Measurements from ENCODE around the gene CLASP1. TPM values are rescaled to one million over a fixed set of nuclear protein-coding genes. Genes with fewer than 3 reads are reported as not detected.
"Not testable (repeated sequence)": the region's sequence is repeated elsewhere in the genome, so short reads cannot be mapped to it uniquely, and the experiment has no call there.

CLASP1 gene
- total and polyA plus RNA-seq, 2 experiments from 2014 or later = 20.1 to 37.4 TPM

- H3K79me2 ChIP-seq (ENCODE audit: insufficient read depth) = peaks cover 91% of the 10 kb centered on the region
- H3K4me2 ChIP-seq (ENCODE audit: unreplicated experiment) = peak overlapping the region; percentile 35
- H2AFZ ChIP-seq = no peak overlapping the region
- in situ Hi-C loops (cut with MboI) = no loop called here
- 57 to 58% methylated on average over 2 of the region's 2 CpGs for WGBS, 2 experiments (ENCODE audit: low coverage in 1 of 2, low lambda C conversion rate in 2 of 2, missing lambda C conversion rate in 2 of 2)
- no peak overlapping the region for H3K9ac ChIP-seq
- no peak for TF ChIP-seq EZH2phosphoT487 (IDR thresholded peaks at IDR 0.05; ENCODE audit: insufficient read depth, low read depth)
- TF ChIP-seq EZH2 (IDR thresholded peaks at IDR 0.05; ENCODE audit: insufficient read depth, poor library complexity, severe bottlenecking) = no peak
- peak; percentile 72 for DNase-seq
- peaks cover 31% of the 10 kb centered on the region for H4K20me1 ChIP-seq (ENCODE audit: insufficient read depth)
- no peaks in the 10 kb centered on the region for H3K9me2 ChIP-seq (ENCODE audit: insufficient read depth)
- peaks cover 23% of the 10 kb centered on the region for H3K4me1 ChIP-seq (ENCODE audit: insufficient read depth)
- H3K27ac ChIP-seq = peak overlapping the region; percentile 46
- H3K9me3 ChIP-seq (ENCODE audit: low read depth) = no peaks in the 10 kb centered on the region
- H3K27me3 ChIP-seq (replicated peaks; ENCODE audit: insufficient read depth) = no peaks in the 10 kb centered on the region
- H3K4me3 ChIP-seq = no peak overlapping the region
- H3F3A ChIP-seq (ENCODE audit: insufficient read depth) = peaks cover 30% of the 10 kb centered on the region
- H3K36me3 ChIP-seq (ENCODE audit: low read depth) = no peaks in the 10 kb centered on the region
Observed at GRCh38 chr2:121561617-121562268, 87.5 kb downstream of the CLASP1 start.

- no peaks in the 10 kb centered on the region for H3K36me3 ChIP-seq (ENCODE audit: low read depth)
- no peak overlapping the region for H3K4me2 ChIP-seq (ENCODE audit: unreplicated experiment)
- H3K9ac ChIP-seq = no peak overlapping the region
- no peak for DNase-seq
- TF ChIP-seq EZH2 (IDR thresholded peaks at IDR 0.05; ENCODE audit: insufficient read depth, poor library complexity, severe bottlenecking) (no peak), EZH2phosphoT487 (IDR thresholded peaks at IDR 0.05; ENCODE audit: insufficient read depth, low read depth) (no peak)
- no peaks in the 10 kb centered on the region for H3K9me2 ChIP-seq (ENCODE audit: insufficient read depth)
- no peak overlapping the region for H3K27ac ChIP-seq
- H4K20me1 ChIP-seq (ENCODE audit: insufficient read depth) = peaks cover 24% of the 10 kb centered on the region; the same call in 1 of the 2 replicates
- H3K9me3 ChIP-seq (ENCODE audit: low read depth) = no peaks in the 10 kb centered on the region
- H3K27me3 ChIP-seq (replicated peaks; ENCODE audit: insufficient read depth) = no peaks in the 10 kb centered on the region
- no peak overlapping the region for H3K4me3 ChIP-seq
- peaks cover 30% of the 10 kb centered on the region for H3F3A ChIP-seq (ENCODE audit: insufficient read depth)
- in situ Hi-C loops (cut with MboI) = no loop called here
- H3K79me2 ChIP-seq (ENCODE audit: insufficient read depth) = peaks cover 88% of the 10 kb centered on the region
- no peak overlapping the region for H2AFZ ChIP-seq
- 96% methylated on average over 7 of the region's 7 CpGs for WGBS, 2 experiments (ENCODE audit: low coverage in 1 of 2, low lambda C conversion rate in 2 of 2, missing lambda C conversion rate in 2 of 2)
- H3K4me1 ChIP-seq (ENCODE audit: insufficient read depth) = peaks cover 23% of the 10 kb centered on the region
Observed at GRCh38 chr2:121558329-121558728, 90.9 kb downstream of the CLASP1 start.

GRCh38 chr2:121555008-121555407, 94.3 kb downstream of the CLASP1 start:
- H2AFZ ChIP-seq = no peak overlapping the region
- H3K79me2 ChIP-seq (ENCODE audit: insufficient read depth) = peaks cover 95% of the 10 kb centered on the region
- in situ Hi-C loops (cut with MboI) = no loop called here

GRCh38 chr2:121552477-121553180, 96.6 kb downstream of the CLASP1 start:
- H3K79me2 ChIP-seq (ENCODE audit: insufficient read depth) = peaks cover 95% of the 10 kb centered on the region
- H3K9me3 ChIP-seq (ENCODE audit: low read depth); H3K4me3 ChIP-seq; H3F3A ChIP-seq (ENCODE audit: insufficient read depth); H3K4me1 ChIP-seq (ENCODE audit: insufficient read depth); H3K9me2 ChIP-seq (ENCODE audit: insufficient read depth); H3K4me2 ChIP-seq (ENCODE audit: unreplicated experiment); H3K27me3 ChIP-seq (replicated peaks; ENCODE audit: insufficient read depth); H3K36me3 ChIP-seq (ENCODE audit: low read depth); in situ Hi-C loops (cut with MboI); H3K27ac ChIP-seq; H3K9ac ChIP-seq; DNase-seq; H2AFZ ChIP-seq: not testable (repeated sequence)
- H4K20me1 ChIP-seq (ENCODE audit: insufficient read depth) = peaks cover 15% of the 10 kb centered on the region
- 71 to 79% methylated on average over 2 of the region's 2 CpGs for WGBS, 2 experiments (ENCODE audit: low coverage in 1 of 2, low lambda C conversion rate in 2 of 2, missing lambda C conversion rate in 2 of 2)

More at GRCh38 chr2:121555008-121555407, 94.3 kb downstream of the CLASP1 start:
- Histone ChIP-seq H3K4me2 (ENCODE audit: unreplicated experiment) (no peak overlapping the region), H3K36me3 (ENCODE audit: low read depth) (no peaks in the 10 kb centered on the region), H3K9me2 (ENCODE audit: insufficient read depth) (no peaks in the 10 kb centered on the region), H3K9ac (no peak overlapping the region), H3K27me3 (replicated peaks; ENCODE audit: insufficient read depth) (no peaks in the 10 kb centered on the region), H4K20me1 (ENCODE audit: insufficient read depth) (peaks cover 8% of the 10 kb centered on the region), H3F3A (ENCODE audit: insufficient read depth) (0 out of 2 replicates have a peak, but pooled peaks cover 2% of the 10 kb centered on the region), H3K4me3 (no peak overlapping the region), H3K4me1 (ENCODE audit: insufficient read depth) (no peaks in the 10 kb centered on the region), H3K27ac (no peak overlapping the region), H3K9me3 (ENCODE audit: low read depth) (no peaks in the 10 kb centered on the region)
- TF ChIP-seq EZH2phosphoT487 (IDR thresholded peaks at IDR 0.05; ENCODE audit: insufficient read depth, low read depth) (no peak), EZH2 (IDR thresholded peaks at IDR 0.05; ENCODE audit: insufficient read depth, poor library complexity, severe bottlenecking) (no peak)
- DNase-seq = no peak
- 86 to 89% methylated on average over 7 of the region's 7 CpGs for WGBS, 2 experiments (ENCODE audit: low coverage in 1 of 2, low lambda C conversion rate in 2 of 2, missing lambda C conversion rate in 2 of 2)

Data from GM23248 (cell line).